ENCODE data around the gene EME1.

EME1 gene, protein sequence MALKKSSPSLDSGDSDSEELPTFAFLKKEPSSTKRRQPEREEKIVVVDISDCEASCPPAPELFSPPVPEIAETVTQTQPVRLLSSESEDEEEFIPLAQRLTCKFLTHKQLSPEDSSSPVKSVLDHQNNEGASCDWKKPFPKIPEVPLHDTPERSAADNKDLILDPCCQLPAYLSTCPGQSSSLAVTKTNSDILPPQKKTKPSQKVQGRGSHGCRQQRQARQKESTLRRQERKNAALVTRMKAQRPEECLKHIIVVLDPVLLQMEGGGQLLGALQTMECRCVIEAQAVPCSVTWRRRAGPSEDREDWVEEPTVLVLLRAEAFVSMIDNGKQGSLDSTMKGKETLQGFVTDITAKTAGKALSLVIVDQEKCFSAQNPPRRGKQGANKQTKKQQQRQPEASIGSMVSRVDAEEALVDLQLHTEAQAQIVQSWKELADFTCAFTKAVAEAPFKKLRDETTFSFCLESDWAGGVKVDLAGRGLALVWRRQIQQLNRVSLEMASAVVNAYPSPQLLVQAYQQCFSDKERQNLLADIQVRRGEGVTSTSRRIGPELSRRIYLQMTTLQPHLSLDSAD

DNA sequence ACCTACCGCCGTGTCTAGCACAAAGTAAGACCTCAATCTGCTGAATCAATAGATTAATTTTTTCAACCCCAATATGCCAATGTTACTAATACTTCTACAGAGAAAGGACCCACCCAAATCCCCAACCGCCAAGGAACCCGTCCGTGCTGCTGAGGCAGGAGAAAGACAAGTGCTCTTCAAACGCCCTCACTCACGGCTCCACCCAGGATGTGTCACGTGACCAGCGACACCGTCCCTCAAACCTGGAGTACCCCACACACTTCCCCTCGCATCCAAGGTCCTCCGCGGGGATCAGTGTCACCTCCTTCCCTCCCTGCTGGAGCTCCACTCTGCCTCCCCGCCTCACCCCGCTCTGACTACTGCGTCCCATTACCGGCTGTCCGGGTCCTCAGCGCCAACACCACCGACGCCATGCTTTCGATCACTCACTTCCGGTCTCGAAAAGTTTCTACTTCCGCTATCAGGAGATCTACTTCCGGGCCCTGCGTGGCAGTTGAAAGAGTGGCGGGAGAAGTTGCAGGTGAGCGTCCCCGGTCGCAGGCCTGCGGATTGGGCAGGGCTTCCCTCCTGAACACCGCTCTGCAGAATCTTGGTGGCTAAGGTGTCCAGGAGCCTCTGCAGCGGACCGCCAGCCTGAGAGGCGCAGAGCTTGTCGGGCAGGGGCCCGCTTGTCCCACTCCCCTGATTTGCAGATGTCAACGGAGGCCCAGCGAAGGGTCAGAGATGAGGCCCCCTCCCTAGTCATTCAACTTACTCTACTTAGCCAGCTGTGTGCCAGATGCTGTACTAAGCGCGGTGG, at the start of gene EME1, which contains the start of gene MRPL27:
Gene EME1, plus strand, starts transcription at position 472 of the 799 bp plus-strand sequence. CDS start 1,980 bp downstream, outside the sequence.
Gene MRPL27, minus strand, starts transcription at position 427 of the 799 bp plus-strand sequence. Its CDS starts 14 bp downstream, at position 413.
- no peak for DNase-seq (ENCODE audit: low read depth, low spot score)
- CTCF ChIA-PET: interaction anchor here (0.9 to 6.9 kb wide), 6 partner anchors 8 to 25 kb away, joined by 3 to 60 read pairs (median 4); partner anchors contain the start of gene LRRC59
- TF ChIP-seq, protein P1, sequence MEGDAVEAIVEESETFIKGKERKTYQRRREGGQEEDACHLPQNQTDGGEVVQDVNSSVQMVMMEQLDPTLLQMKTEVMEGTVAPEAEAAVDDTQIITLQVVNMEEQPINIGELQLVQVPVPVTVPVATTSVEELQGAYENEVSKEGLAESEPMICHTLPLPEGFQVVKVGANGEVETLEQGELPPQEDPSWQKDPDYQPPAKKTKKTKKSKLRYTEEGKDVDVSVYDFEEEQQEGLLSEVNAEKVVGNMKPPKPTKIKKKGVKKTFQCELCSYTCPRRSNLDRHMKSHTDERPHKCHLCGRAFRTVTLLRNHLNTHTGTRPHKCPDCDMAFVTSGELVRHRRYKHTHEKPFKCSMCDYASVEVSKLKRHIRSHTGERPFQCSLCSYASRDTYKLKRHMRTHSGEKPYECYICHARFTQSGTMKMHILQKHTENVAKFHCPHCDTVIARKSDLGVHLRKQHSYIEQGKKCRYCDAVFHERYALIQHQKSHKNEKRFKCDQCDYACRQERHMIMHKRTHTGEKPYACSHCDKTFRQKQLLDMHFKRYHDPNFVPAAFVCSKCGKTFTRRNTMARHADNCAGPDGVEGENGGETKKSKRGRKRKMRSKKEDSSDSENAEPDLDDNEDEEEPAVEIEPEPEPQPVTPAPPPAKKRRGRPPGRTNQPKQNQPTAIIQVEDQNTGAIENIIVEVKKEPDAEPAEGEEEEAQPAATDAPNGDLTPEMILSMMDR (IDR thresholded peaks at IDR 0.05; ENCODE audit: insufficient read depth, low read length, missing control alignments): no peak
- H3K4me3 ChIP-seq (ENCODE audit: low read depth, low read length): peak within 1 kb of the TSS; percentile 100
- POLR2A ChIA-PET: no interaction called here

DNA sequence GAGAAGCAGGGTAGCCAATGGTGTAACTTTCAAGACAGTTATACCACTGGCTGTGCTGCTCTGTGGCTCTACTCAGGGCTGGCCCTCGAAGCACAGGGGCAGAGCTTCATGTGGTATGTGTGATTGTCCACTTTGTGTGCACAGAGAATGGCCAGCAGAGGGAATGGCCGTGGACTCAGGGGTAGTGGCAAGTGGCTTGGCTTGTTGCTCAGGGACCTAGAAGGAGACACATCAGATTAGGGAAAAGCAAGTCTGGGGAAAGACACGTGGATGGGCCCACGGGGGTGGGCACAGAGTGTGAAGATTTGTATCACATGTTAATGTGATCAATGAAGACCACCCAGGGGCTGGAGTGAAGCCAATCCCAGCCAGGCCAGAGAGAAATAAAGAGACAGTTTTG, 47.1 kb upstream of the EME1 start:
- no peak overlapping the region for H3K4me3 ChIP-seq (ENCODE audit: low read depth, low read length)
- TF ChIP-seq, protein P1 (IDR thresholded peaks at IDR 0.05; ENCODE audit: insufficient read depth, low read length, missing control alignments): no peak
- DNase-seq (ENCODE audit: low read depth, low spot score): no peak
- ChIA-PET POLR2A (no interaction called here), CTCF (no interaction called here)

DNA sequence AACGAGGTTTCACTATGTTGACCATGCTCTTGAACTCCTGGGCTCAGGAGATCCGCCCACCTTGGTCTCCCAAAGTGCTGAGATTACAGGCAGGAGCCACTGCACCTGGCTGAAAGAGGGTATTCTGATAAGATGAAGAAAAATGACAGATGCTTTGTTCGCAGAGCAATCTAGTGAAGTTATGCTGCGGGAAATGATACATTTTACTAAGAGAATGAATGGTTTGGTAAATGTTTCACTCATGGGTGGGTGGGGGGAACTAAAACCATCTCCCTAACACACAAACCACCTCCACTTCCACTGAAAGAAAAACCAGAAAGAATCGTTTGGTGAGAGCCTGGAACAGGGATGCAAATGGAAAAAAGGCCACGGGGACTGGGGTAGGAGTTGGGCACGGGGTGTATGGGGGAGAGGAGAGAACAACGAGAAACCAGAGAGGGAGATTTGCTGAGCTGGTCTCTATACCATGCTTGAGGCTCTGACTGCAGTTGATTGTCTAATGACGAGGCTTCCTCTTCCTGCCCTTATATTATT, 46.1 kb upstream of the EME1 start:
- TF ChIP-seq, protein P1 (IDR thresholded peaks at IDR 0.05; ENCODE audit: insufficient read depth, low read length, missing control alignments): no peak
- no peak overlapping the region for H3K4me3 ChIP-seq (ENCODE audit: low read depth, low read length)
- CTCF ChIA-PET: interaction anchor here (1.4 kb wide), 1 partner anchor 10 kb away, joined by 5 read pairs; no protein-coding TSS in a partner anchor
- no peak for DNase-seq (ENCODE audit: low read depth, low spot score)
- POLR2A ChIA-PET: no interaction called here

DNA sequence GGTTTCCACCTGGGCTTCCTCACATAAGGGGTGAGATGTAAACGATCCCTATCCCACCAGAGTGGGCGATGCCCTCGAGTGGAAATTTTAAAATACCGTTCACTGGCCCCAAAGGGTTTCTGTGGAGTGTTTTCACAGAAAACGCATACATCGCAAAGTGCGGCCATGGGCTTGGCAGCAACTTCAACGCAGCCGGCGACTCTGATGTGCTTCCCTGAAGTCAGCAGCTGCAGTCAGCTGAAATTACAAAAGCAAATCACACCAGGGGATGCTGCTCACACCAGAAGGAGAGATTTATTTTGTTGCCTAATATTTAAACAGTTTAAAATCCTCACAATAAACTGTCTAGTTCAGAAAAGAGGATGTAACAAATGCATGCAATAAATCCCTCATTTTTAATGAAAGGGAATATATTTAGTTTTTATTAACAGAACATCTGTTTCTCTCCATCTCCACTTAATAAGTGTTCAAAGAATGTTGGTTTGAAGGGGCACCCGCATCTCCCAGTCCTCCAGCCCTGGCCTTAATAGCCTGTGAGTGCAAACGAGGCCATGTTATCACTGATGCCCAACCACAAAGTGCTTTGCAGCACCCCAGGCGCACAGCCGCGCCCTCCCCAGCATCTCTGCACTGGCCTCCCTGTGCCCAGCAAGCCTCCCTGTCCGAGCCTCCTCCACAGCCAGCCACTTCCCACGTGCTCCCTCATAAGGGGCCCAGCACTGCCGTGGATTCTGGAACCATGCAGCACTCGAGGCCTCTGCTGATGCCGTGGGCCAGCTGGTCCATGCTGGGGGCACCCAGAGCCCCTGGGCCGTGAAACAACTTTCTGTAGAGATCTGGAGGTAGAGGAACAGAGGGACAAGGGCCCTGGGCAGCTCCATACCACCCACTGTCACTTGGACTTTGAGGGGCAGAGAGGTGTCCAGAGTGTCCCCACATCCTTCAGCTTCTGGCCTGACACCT, 44.4 kb upstream of the EME1 start:
- no peak for DNase-seq (ENCODE audit: low read depth, low spot score)
- POLR2A ChIA-PET: no interaction called here
- no peak overlapping the region for H3K4me3 ChIP-seq (ENCODE audit: low read depth, low read length)
- CTCF ChIA-PET: interaction anchor here (0.9 to 1.4 kb wide), 2 partner anchors 12 to 188 kb away, joined by 3 to 5 read pairs; no protein-coding TSS in a partner anchor
- TF ChIP-seq, protein P1 (IDR thresholded peaks at IDR 0.05; ENCODE audit: insufficient read depth, low read length, missing control alignments): no peak

DNA sequence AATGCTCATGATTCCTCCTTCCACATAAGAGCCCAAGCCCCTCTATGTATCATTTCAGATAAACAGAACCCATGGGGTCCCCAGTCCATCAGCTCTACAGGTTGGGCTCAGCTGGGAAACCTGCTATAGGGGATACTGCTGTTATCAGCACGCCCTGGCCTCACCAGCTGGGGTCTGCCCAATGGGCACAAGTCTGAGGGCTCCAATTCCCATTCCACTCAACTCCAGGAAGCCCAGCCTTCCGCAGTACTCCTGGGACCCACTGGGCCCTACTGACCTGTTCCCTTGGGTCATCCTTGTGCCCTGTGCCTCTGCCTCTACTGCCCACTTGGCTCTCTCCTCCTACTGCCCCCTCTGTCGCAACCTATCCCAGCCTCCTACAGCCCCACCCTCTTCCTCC, 43.3 kb upstream of the EME1 start:
- TF ChIP-seq, protein P1 (IDR thresholded peaks at IDR 0.05; ENCODE audit: insufficient read depth, low read length, missing control alignments): no peak
- no peak overlapping the region for H3K4me3 ChIP-seq (ENCODE audit: low read depth, low read length)
- no peak for DNase-seq (ENCODE audit: low read depth, low spot score)
- ChIA-PET POLR2A (no interaction called here), CTCF (interaction anchor here (2.2 kb wide), 1 partner anchor 11 kb away, joined by 8 read pairs; no protein-coding TSS in a partner anchor)

All from AG04449 (cell line).